ENCODE measurements around the gene JMJD8.

JMJD8 gene

DNA sequence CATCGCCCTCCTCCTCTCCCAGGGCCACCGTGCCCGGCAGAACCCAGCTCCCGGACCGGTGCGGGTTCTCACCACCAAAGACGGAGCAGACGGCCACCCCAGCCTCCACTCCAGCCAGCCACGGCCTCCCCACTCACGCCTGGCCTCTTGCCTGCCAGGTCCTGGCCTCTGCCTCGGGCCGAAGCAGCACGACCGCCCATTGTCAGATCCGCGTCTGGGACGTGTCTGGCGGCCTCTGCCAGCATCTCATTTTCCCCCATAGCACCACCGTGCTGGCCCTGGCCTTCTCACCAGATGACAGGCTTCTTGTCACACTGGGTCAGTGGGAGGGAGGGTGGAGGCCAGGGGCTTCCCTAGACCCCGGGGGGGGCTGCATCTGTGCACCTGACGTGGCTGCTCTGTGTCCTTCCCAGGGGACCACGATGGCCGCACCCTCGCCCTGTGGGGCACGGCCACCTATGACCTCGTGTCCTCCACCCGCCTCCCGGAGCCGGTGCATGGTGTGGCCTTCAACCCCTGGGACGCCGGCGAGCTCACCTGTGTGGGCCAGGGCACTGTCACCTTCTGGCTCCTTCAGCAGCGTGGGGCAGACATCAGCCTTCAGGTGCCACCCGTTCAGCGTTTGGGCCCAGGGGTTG lies 22.8 kb downstream of the JMJD8 start:
- DNase-seq (ENCODE audit: low read depth): no peak

DNA sequence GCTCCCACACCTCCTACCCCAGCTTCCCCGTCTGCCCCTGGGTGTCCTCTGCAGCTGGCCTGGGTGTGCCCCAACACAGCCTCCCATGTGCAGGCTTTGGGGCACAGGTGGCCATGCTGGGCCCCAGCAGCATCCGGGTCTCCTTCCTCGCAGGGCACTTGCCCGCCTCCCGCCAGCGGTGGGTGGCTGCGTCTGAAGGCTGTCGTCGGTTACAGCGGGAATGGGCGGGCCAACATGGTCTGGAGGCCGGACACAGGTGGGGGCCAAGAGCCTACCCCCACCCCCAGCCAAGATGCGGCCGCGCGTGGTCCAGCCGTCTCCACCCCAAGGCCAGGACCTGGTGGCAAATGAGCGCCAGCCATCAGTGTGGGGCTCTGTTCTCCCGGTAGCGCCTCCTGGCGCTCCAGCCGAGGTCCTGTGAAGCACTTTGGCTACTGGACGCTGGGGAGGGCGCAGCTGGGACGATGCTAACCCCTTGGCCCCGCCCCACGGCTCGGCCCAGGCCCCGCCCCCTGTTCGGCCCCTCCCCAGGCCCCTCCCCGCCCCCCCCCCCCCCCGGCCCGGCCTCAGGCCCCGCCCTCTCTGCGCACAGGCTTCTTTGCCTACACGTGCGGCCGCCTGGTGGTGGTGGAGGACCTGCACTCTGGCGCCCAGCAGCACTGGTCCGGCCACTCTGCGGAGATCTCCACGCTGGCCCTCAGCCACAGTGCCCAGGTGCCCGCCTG lies 23.5 kb downstream of the JMJD8 start:
- DNase-seq (ENCODE audit: low read depth): peak; percentile 51

DNA sequence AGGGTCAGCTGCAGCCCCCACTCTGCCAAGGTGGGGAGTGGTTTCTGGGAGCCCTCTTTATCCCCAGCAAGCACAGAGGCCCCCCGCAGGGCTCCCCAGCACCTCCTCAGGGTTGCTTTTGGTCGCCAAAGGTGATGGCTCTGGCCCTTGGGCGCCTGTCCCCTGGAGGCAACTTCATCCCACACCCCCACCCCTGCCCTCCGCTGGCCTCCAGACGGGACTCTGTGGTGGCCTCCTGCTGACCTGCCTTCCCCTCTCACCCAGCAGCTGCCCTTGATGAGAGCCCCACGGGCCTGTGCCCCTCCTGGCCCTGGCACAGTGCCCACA lies 24.0 kb downstream of the JMJD8 start:
- no peak for DNase-seq (ENCODE audit: low read depth)

DNA sequence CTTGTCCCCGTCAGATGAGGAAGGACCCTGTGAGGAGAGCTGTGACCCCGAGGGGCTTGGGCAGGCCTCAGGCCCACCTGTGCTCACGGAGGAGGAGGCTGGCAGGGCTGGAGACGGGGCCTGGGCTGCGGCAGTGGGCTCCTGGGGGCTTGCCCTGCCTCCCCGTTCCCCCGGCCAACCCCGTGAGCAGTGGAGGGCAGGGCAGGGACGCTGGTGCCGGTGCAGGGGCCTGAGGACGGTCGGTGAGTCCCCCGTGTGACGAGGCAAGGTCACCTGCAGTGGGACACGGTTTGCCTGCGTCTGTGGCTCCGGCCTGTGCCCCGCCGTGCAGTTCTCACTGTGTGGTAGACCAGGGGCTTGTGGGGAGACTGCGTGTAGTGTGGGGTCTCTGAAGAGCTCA lies 24.5 kb downstream of the JMJD8 start:
- DNase-seq (ENCODE audit: low read depth): no peak

DNA sequence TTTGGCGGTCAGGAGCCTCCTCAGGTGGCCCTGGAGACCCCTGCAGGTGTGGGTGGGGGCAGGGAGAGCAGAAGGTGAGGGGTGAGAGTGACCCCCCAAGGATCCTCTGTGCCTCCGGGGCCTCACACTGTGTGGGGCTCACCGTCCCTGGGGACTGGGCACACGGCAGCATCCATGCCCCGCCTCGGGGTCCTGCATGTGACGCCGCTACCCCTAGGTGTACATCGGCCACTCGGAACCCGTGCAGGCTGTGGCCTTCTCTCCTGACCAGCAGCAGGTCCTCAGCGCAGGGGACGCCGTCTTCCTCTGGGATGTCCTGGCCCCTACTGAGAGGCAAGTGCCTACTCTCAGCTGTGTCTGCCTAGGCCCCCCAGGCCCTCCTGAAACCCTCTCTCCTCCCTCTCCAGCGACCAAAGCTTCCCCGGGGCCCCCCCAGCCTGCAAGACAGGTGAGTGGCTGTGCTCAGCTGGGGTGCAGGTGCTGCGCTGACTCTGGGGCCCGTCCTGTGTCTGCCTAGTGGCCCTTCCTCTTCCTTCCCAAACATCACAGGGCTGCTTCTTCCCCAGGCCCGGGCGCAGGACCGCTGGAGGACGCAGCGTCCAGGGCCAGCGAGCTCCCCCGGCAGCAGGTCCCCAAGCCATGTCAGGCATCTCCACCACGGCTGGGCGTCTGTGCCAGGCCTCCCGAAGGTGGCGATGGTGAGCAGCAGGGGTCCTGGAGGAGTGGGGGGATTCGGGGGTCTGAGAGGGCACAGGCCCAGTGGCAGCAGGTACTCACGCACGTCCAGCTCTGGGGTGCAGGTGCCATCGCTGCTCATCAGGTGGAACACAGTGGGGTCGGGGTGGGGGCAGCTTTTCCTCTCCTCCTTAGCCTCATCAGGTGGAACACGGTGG lies 25.2 kb downstream of the JMJD8 start:
- DNase-seq (ENCODE audit: low read depth): no peak

DNA sequence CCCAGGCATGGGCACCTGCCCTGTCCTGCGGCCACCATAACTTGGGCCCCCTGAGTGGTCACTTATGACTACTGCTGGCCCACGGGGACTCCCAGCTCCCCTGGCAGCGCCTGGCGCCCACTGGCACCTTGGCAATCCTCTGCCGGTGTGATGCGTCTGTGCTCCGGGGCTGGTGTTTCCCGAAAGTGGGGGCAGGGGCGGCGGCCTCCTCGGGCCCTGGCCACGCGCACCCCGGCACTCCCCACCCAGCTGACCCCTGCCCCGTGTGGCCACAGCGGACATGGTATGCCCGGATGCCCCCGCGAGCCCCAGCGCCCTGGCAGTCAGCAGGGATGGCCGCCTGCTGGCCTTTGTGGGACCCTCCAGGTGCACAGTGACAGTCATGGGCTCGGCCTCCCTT lies 26.6 kb downstream of the JMJD8 start:
- no peak for DNase-seq (ENCODE audit: low read depth)

DNA sequence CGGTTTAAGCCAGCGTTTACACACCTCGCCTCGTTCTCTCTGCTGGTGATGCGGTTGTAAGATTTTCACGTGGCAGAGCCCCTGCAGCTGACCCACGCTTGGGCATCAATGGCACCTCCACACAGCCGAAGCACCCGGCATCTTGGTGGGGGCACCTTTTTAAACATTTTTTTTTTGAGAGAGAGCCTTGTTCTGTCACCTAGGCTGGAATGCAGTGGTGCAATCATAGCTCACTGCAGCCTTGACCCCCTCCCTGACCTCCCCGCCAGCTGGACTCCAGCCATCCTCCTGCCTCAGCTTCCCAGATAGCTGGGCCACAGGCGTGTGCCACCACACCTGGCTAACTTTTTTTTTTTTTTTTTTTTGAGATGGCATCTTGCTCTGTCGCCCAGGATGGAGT lies 30.1 kb downstream of the JMJD8 start:
- DNase-seq (ENCODE audit: low read depth): no peak

DNA sequence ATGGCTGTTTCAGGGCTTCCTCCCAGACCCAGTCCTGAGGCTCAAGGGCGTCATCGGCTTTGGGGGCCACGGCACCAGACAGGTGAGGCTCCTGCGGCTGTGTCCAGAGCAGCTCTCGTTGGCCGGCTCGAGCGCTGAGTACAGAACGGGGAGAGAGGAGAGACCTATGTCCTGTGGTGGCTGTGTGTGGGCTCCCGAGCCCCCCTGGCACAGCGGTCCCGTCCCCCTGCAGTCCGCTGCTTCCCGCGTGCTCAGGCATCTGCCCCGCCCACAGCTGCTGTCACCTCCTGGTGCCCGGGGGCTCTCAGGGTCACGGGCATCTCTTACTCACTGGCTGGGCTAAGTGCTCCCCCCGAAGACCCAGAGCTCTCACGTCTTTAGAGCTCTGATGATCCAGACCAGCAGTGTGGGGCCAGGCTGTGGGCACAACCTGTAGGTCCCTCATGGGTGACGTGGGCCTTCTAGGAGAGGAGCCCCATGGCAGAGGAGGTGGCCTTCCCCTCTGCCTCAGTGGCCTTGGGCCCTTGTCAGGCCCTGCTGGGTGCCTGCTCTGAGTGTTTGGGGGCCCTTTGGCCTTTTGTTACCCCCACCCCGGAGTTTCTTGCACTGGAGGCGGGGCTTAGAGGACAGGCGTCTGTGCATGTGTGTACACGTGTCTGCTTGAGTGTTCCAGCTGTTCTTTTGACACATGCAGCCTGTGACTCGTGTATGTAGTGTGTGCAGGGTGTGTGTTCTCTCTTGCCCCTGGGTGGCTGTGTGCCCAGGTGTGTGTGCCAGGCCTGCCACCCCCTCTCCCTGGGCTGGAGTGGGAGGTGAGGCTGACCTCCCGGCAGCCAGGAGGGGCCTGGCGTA lies 31.5 kb downstream of the JMJD8 start:
- no peak for DNase-seq (ENCODE audit: low read depth)

DNA sequence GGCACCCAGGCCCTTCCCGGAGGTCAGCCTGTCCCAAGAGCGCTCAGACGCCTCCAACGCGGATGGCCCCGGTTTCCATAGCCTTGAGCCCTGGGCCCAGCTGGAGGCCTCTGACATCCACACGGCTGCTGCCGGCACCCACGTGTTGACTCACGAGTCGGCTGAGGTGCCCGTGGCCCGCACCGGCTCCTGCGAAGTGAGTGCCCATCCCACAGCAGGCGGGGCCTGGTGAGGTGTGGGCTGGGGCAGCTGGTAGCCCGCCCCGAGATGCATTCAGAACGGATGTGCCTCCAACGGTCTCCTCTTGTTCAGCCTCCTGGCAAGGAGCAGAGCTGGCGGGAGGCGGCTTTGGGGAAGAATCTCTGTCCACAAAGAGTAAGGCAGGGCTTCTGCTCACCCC lies 32.3 kb downstream of the JMJD8 start:
- DNase-seq (ENCODE audit: low read depth): no peak

DNA sequence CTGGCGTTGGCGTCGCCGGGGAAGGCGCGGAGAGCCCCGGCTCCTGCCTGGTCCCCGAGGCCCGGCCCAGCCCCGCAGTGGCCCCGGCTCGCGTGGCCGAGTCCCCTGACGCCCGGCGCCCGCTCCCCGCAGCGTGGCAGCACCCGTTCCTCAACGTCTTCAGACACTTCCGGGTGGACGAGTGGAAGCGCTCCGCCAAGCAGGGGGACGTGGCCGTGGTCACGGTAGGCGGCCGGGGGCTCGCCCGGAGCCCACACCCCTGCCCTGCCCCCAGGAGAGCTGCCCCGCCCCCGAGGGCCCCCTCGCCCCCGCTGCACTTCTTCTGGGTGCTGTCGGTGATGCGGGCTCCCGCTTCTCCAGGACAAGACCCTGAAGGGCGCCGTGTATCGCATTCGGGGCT lies 34.5 kb downstream of the JMJD8 start:
- no peak for DNase-seq (ENCODE audit: low read depth)

DNA sequence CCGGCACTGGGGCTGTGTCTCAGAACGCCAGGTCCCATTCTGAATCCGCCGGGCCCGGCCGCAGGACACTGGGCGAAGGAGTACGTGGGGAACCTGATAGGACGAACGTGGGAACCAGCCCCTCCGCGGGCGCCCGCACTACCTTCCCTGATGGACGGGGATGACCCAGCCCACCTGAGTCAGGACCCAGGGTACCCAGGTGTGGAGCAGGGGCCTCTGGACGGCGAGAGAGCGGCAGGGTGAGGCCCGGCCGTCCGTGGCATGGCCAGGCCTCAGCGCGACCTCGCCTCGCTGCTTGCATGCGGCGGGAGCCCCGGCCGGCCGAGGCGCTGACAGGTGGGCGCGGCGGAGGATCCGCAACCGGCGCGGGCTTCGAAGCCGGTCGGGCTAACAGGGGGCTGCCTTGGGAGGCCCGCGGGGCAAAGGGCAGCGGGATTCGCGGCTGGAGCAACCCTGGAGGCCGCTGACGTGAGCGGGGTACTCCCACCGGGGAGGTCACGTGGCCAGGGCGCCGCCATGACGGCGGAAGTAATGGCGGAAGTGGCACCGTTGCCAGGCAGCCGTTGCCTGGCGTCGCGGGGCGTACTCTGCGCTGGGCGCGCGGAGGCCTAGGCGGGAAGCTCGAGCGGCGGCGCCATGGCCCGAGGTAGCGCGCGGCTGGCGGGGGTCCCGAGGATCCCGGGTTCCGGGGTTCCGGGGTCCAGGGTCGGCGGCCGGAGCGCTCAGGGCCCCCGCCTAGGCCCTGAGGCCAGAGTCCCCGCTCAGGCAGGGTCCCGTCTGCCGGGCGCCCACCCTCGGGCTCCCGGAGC lies 35.1 kb downstream of the JMJD8 start, which contains the start of gene WDR90:
TSS of gene WDR90 (plus strand) at position 585 of the 809 bp plus-strand sequence. CDS start at position 637, 52 bp downstream.
- DNase-seq (ENCODE audit: low read depth): peak; percentile 89

DNA sequence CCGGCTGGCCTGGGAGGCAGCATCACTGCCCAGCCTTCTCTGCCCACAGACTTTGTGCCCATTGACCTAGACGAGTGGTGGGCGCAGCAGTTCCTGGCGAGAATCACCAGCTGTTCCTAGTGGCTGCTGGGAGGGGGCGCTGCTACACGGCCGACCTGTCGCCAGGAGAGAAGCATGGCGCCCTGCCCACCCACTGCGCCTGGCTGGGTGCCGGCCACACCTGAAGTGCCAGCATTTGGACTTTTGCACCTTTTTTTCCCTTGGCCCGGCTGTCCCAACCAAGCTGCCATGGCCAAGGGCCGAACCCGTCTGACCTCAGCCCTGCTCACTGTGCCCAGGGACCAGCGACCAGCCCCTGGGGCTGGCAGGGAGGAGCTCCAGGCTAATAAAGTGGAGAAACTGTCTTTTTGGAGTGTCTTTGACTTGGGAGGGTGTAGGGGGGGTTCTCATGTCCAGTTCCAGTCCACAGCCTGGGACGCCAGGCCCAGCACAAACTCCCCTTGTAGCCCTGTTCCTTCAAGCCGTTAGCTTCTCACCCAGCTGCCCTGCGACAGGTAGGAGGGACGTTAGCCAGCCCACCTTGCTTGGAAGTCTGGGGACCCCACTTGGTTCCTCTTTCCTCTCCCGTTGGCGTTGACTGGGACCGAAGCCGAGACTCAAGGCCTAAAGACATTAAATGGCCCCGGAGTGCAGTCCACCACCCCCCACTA lies 35.9 kb downstream of the JMJD8 start:
- no peak for DNase-seq (ENCODE audit: low read depth)

DNA sequence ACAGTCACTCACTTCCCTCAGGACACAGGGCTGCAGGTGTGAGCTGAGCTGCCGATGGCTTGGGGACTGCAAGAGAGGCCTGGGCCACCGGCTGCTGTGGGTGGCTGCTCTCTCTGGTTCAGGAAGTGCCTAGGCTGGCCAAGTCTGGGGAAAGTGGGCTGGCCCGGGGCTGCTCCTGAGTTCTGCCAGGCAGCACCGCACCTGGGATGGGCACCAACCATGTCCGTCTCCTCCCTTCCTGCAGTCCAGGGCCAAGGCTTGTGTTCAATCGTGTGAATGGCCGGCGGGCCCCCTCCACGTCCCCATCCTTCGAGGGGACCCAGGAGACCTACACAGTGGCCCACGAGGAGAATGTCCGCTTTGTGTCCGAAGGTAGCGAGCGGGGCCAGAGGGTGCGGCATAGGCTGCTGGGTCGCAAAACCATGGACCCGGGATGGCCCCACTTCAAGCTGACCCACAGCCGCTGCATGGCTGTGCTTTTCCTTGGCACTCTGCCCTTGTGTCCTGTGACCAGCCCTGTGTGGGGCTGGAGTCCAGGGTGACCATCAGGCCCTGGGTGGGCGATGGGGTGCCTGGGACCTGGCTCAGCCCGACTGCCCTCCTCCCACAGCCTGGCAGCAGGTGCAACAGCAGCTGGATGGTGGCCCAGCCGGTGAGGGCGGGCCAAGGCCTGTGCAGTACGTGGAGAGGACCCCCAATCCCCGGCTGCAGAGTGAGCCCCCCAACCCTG lies 36.8 kb downstream of the JMJD8 start:
- DNase-seq (ENCODE audit: low read depth): no peak

DNA sequence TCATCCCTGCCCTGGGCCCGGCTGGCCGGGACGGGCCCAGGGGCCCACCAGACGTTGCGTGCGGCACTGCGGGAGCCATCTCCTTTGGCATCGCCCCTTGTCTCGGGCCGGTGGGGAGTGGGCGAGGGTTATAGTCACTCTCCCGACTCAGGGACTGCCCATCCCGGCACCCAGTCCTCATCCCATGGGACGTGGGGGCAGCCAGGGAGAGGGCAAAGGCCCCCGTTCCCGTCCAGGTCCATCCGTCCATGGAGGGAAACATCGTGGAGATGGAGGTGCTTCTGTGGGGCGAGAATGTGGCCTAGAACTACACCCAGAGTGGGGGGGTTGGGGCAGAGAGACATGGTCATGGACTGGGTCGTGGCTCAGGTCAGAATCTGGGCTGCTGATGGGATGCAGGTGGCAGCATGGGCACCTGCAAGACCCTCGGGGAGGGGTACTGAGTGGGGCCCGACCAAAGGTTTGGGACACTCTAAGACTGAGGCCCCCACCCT lies 37.4 kb downstream of the JMJD8 start:
- no peak for DNase-seq (ENCODE audit: low read depth)

DNA sequence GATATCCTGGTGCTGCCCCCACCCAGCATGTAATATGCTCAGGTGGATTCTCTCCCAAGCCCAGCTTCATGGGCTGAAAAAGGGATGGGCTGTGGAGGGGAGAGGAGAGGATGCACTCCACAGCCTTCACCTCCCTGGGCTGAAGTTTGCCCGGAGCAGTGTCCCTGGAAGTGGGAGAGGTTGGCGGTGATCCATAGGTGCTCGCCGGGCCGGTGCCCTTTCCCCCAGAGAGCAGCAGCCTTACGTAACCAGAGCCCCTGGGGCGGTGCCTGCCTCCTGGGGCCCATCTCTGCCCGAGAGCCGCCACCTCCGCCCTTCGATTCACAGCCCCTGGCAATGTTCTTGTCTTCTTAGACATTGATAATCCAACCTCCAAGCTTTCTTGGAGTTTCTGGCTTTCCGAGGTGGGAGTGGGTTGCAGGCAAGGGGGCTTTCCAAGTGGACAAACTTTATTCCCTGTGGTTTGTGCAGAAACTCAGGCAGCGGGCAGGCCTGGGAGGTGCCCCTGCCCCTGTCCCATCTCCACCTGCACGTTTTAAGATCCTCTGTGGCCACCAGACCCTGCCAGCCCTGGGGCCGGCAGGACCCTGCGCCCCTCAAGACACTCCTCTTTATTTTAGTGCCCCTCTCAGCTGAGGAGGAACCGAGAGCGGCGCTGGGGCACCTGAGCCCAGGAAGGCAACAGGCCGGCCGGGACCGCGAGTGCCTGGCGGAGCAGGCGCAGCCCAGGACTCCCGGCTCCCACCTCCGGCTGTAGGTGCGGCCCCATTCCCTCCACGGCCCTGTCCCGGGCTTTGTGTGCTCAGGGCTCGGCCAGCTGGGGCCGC lies 38.1 kb downstream of the JMJD8 start:
- no peak for DNase-seq (ENCODE audit: low read depth)

DNA sequence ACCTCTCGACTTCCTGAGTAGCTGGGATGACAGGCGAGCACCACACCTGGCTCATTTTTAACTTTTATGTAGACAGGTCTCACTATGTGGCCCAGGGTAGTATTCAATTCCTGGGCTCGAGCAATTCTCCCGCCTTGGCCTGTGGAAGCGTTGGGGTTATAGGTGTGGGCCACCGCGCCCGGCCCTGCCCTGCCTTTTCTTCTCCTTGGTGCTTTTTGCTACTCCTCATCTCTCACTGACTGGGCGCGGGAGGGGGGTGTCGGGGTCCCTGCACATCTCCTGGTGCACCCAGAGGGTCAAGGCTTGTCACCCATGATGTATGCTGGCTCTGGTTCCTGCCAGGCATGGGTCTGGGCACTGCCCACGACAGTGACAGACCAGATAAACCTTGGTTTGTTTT lies 39.6 kb downstream of the JMJD8 start:
- no peak for DNase-seq (ENCODE audit: low read depth)

DNA sequence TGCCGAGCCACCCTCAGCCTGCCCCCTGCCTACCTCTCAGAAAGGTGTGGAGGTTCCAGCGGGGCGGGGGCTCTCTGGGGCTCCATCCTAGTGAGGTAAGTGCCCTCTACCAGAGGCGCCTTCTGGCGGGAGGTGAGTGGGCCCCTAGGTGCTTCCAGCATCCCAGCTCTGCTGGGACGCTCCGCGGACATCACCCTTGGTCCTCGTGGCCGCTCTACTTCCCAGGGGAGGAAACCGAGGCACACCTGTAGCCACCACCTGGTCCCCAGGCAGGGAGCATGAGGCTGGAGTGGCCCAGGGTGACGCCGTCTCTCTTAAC lies 41.1 kb downstream of the JMJD8 start:
- DNase-seq (ENCODE audit: low read depth): no peak

DNA sequence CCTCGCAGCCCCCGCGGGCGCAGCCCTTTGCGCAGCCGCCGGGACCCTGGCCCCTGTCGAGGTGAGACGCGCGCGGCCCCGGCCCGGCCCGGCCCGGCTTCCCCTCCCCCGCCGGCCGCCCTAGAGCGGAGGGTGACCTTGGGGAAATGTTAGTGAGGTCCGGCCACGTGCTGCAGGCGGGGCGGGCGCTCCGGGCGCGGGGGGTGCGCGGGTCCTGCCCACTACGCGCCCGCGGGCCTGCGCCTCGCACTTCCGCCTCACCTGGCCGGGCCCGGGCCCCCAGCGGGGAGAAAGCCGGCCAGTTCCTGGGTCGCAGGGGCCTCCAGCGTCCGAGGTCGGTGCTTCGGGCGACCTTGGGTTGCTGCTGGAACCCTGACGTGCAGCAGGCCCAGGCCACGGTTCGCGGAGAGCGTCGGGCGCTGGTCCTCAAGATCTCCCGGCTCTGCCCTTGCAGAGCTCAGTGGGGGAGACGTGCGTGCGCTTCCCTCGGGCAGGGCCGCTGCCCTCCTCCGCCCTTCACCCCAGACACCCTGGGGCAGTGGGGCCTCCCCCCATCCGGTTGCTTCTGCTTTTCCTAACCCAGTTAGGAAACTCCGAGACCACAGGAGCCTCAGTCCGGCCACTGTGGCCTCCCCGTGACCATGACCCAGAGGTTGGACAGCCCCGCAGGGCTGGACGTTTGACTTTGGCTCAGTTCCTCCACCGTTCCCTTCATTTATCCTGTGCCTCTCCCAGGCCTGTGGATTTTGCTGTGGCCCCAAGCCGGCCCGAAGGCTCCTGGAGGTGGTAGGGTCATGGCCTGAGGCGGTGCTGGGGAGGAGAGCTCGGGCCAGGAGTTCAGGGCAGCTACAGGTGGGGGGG lies 41.7 kb downstream of the JMJD8 start:
- DNase-seq (ENCODE audit: low read depth): no peak

All from T-helper 22 cell (primary cell).